GM23338 (cell line): ENCODE data around the gene TTC12. TPM values are rescaled to one million over a fixed set of nuclear protein-coding genes. Genes with fewer than 3 reads are reported as not detected.

Experiments
- ATAC-seq: fragments of 200-7000 bp; cut with Tn5 transposase; 3 replicates; pipeline ENCODE4 v1.9.1; 2020
- DNase-seq: peaks from one replicate; pipeline ENCODE4 v3.0.0-alpha.2; 2015; ENCODE audit warnings: low spot score
- H2AFZ ChIP-seq: fragments of 200-600 bp; sonication (generic); 2 replicates; pipeline ENCODE4 v1.8.0; 2016; ENCODE audit warnings: antibody characterized with exemption, mild to moderate bottlenecking, moderate library complexity
- H3F3A ChIP-seq: fragments of 200-600 bp; sonication (generic); replicated peaks from 2 replicates; pipeline ENCODE4 v1.8.0; 2017; ENCODE audit warnings: antibody characterized with exemption, mixed run types, low read depth
- H3K27ac ChIP-seq: fragments of 200-600 bp; sonication (generic); 2 replicates; pipeline ENCODE4 v1.6.1; 2016; ENCODE audit warnings: low read depth
- H3K27me3 ChIP-seq: fragments of 200-600 bp; sonication (generic); 2 replicates; pipeline ENCODE4 v1.8.0; 2016; ENCODE audit warnings: mild to moderate bottlenecking, mixed run types, moderate library complexity; ENCODE audit not compliant: insufficient read depth
- H3K36me3 ChIP-seq: fragments of 200-600 bp; sonication (generic); 2 replicates; pipeline ENCODE4 v1.8.0; 2016; ENCODE audit warnings: mild to moderate bottlenecking; ENCODE audit not compliant: insufficient read depth
- H3K4me1 ChIP-seq: fragments of 200-600 bp; sonication (generic); 2 replicates; pipeline ENCODE4 v1.8.0; 2016; ENCODE audit warnings: mild to moderate bottlenecking, moderate library complexity; ENCODE audit not compliant: insufficient read depth
- H3K4me2 ChIP-seq: fragments of 200-600 bp; sonication (generic); 2 replicates; pipeline ENCODE4 v1.7.1; 2017; ENCODE audit warnings: mixed run types
- H3K4me3 ChIP-seq: fragments of 200-600 bp; sonication (generic); 2 replicates; pipeline ENCODE4 v1.6.1; 2016; ENCODE audit warnings: mixed run types
- H3K79me2 ChIP-seq: fragments of 200-600 bp; sonication (generic); replicated peaks from 2 replicates; pipeline ENCODE4 v1.8.0; 2017; ENCODE audit warnings: mild to moderate bottlenecking; ENCODE audit not compliant: insufficient read depth
- H3K9me2 ChIP-seq: fragments of 200-600 bp; sonication (generic); 2 replicates; pipeline ENCODE4 v1.8.0; 2017; ENCODE audit not compliant: insufficient read depth
- H4K20me1 ChIP-seq: fragments of 200-600 bp; sonication (generic); replicated peaks from 2 replicates; pipeline ENCODE4 v1.8.0; 2017; ENCODE audit warnings: mild to moderate bottlenecking; ENCODE audit not compliant: insufficient read depth
- H3K27ac Mint-ChIP-seq: 2 replicates; pipeline ENCODE4 v1.8.0; 2020; ENCODE audit warnings: inconsistent platforms, mild to moderate bottlenecking, moderate library complexity, mixed read lengths
- H3K27me3 Mint-ChIP-seq: 3 replicates; pipeline ENCODE4 v1.8.0; 2022; ENCODE audit warnings: low read depth, mild to moderate bottlenecking, moderate library complexity, mixed read lengths, inconsistent platforms; ENCODE audit not compliant: insufficient read depth, poor library complexity
- H3K36me3 Mint-ChIP-seq: 3 replicates; pipeline ENCODE4 v1.8.0; 2021; ENCODE audit warnings: low read depth, mild to moderate bottlenecking, inconsistent platforms, moderate library complexity, mixed read lengths
- H3K4me1 Mint-ChIP-seq: 3 replicates; pipeline ENCODE4 v1.8.0; 2020; ENCODE audit warnings: mild to moderate bottlenecking, inconsistent platforms, mixed read lengths
- H3K4me3 Mint-ChIP-seq: 3 replicates; pipeline ENCODE4 v1.8.0; 2021; ENCODE audit warnings: moderate library complexity, mild to moderate bottlenecking, inconsistent platforms, mixed read lengths
- H3K9me3 Mint-ChIP-seq: 3 replicates; pipeline ENCODE4 v1.8.0; 2020; ENCODE audit warnings: moderate library complexity, mild to moderate bottlenecking, inconsistent platforms, mixed read lengths
- JUNB ChIP-seq: IDR thresholded peaks from one replicate; pipeline ENCODE4 v1.6.1; 2016; ENCODE audit warnings: antibody characterized with exemption; ENCODE audit not compliant: unreplicated experiment
- STAT1 ChIP-seq: IDR thresholded peaks from one replicate; pipeline ENCODE4 v1.6.1; 2016; ENCODE audit warnings: antibody characterized with exemption; ENCODE audit not compliant: unreplicated experiment
- ZNF114 ChIP-seq: fragments of 250-450 bp; sonication (Bioruptor Pico); IDR thresholded peaks from 2 replicates; pipeline ENCODE4 v1.5.0; 2020; ENCODE audit warnings: mild to moderate bottlenecking, moderate library complexity
- ZNF331 ChIP-seq: fragments of 250-450 bp; sonication (Bioruptor Pico); IDR thresholded peaks from 2 replicates; pipeline ENCODE4 v1.5.0; 2020; ENCODE audit warnings: low read depth, mild to moderate bottlenecking, moderate library complexity
- polyA plus RNA-seq: library from polyadenylated mRNA; unstranded; fragments of >200 nt; fragmentation: Nextera tagmentation; extraction: Ambion mirVana; gene quantifications from 2 replicates; pipeline ENCODE4 v1.2.1, GENCODE V29; 2016
- total RNA-seq: library from RNA; depleted of rRNA; stranded (reverse); fragments of >200 nt; shearing (Covaris generic); gene quantifications from 2 replicates; pipeline ENCODE4 v1.2.3, GENCODE V29; 2014
- TF ChIP-seq, protein P1 (sequence below): IDR thresholded peaks from one replicate; pipeline ENCODE4 v1.6.1; 2018; ENCODE audit warnings: antibody characterized with exemption; ENCODE audit not compliant: unreplicated experiment
- TF ChIP-seq, protein P2 (sequence below): fragments of 250-450 bp; sonication (Bioruptor Pico); IDR thresholded peaks from 2 replicates; pipeline ENCODE4 v1.5.0; 2020; ENCODE audit warnings: mild to moderate bottlenecking, moderate library complexity

The TTC12 gene
- total and polyA plus RNA-seq, 2 experiments from 2014 or later, result 3.4 to 12.5 TPM

DNA sequence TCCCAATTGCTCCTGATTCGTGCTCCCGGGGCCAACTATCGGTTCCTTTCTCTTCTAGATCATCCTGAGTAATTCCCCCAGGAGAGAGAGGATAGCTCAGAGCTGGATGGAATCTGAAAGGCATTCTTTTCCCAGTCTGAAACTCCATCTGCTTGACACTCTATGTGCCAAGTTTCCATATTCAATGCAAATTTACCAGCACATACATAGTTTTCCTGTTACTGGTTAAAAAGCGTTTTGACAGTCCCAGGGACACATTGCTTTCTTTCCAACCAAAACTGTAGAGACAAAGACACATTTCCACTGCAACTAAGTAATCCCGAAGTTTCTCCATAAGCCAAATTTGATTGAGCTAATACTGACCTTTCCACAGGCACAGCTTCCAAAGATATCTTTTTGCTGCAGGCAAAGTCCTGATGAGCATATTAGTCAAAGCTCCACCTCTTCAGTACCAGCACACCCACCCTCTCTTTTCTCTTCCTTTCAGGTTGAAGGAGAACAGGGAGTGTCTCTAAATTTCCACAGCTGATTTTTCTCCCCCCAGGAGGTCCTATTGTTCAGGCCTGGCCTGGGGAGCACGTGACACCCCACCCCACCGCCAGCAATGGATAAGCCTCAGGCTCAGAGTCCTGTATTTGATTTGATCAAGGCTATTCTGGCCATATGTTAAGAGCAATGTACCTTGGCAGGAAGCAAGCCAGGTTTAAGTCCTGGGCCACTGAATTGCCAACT, 63.5 kb downstream of the TTC12 start:
- H2AFZ ChIP-seq, result peak overlapping the region; percentile 45; the same call in 1 of the 2 replicates
- H3K27ac Mint-ChIP-seq, result no peak overlapping the region
- H3K27me3 Mint-ChIP-seq, result peaks cover 6% of the 10 kb centered on the region
- TF ChIP-seq STAT1 (no peak), ZNF114 (CRISPR knock-in tag) (no peak), ZNF331 (CRISPR knock-in tag) (no peak), JUNB (no peak)
- TF ChIP-seq, protein P1, sequence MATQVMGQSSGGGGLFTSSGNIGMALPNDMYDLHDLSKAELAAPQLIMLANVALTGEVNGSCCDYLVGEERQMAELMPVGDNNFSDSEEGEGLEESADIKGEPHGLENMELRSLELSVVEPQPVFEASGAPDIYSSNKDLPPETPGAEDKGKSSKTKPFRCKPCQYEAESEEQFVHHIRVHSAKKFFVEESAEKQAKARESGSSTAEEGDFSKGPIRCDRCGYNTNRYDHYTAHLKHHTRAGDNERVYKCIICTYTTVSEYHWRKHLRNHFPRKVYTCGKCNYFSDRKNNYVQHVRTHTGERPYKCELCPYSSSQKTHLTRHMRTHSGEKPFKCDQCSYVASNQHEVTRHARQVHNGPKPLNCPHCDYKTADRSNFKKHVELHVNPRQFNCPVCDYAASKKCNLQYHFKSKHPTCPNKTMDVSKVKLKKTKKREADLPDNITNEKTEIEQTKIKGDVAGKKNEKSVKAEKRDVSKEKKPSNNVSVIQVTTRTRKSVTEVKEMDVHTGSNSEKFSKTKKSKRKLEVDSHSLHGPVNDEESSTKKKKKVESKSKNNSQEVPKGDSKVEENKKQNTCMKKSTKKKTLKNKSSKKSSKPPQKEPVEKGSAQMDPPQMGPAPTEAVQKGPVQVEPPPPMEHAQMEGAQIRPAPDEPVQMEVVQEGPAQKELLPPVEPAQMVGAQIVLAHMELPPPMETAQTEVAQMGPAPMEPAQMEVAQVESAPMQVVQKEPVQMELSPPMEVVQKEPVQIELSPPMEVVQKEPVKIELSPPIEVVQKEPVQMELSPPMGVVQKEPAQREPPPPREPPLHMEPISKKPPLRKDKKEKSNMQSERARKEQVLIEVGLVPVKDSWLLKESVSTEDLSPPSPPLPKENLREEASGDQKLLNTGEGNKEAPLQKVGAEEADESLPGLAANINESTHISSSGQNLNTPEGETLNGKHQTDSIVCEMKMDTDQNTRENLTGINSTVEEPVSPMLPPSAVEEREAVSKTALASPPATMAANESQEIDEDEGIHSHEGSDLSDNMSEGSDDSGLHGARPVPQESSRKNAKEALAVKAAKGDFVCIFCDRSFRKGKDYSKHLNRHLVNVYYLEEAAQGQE, result no peak
- TF ChIP-seq, protein P2, sequence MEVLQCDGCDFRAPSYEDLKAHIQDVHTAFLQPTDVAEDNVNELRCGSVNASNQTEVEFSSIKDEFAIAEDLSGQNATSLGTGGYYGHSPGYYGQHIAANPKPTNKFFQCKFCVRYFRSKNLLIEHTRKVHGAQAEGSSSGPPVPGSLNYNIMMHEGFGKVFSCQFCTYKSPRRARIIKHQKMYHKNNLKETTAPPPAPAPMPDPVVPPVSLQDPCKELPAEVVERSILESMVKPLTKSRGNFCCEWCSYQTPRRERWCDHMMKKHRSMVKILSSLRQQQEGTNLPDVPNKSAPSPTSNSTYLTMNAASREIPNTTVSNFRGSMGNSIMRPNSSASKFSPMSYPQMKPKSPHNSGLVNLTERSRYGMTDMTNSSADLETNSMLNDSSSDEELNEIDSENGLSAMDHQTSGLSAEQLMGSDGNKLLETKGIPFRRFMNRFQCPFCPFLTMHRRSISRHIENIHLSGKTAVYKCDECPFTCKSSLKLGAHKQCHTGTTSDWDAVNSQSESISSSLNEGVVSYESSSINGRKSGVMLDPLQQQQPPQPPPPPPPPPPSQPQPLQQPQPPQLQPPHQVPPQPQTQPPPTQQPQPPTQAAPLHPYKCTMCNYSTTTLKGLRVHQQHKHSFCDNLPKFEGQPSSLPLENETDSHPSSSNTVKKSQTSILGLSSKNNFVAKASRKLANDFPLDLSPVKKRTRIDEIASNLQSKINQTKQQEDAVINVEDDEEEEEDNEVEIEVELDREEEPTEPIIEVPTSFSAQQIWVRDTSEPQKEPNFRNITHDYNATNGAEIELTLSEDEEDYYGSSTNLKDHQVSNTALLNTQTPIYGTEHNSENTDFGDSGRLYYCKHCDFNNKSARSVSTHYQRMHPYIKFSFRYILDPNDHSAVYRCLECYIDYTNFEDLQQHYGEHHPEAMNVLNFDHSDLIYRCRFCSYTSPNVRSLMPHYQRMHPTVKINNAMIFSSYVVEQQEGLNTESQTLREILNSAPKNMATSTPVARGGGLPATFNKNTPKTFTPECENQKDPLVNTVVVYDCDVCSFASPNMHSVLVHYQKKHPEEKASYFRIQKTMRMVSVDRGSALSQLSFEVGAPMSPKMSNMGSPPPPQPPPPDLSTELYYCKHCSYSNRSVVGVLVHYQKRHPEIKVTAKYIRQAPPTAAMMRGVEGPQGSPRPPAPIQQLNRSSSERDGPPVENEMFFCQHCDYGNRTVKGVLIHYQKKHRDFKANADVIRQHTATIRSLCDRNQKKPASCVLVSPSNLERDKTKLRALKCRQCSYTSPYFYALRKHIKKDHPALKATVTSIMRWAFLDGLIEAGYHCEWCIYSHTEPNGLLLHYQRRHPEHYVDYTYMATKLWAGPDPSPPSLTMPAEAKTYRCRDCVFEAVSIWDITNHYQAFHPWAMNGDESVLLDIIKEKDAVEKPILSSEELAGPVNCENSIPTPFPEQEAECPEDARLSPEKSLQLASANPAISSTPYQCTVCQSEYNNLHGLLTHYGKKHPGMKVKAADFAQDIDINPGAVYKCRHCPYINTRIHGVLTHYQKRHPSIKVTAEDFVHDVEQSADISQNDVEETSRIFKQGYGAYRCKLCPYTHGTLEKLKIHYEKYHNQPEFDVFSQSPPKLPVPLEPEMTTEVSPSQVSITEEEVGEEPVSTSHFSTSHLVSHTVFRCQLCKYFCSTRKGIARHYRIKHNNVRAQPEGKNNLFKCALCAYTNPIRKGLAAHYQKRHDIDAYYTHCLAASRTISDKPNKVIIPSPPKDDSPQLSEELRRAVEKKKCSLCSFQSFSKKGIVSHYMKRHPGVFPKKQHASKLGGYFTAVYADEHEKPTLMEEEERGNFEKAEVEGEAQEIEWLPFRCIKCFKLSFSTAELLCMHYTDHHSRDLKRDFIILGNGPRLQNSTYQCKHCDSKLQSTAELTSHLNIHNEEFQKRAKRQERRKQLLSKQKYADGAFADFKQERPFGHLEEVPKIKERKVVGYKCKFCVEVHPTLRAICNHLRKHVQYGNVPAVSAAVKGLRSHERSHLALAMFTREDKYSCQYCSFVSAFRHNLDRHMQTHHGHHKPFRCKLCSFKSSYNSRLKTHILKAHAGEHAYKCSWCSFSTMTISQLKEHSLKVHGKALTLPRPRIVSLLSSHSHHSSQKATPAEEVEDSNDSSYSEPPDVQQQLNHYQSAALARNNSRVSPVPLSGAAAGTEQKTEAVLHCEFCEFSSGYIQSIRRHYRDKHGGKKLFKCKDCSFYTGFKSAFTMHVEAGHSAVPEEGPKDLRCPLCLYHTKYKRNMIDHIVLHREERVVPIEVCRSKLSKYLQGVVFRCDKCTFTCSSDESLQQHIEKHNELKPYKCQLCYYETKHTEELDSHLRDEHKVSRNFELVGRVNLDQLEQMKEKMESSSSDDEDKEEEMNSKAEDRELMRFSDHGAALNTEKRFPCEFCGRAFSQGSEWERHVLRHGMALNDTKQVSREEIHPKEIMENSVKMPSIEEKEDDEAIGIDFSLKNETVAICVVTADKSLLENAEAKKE, result no peak
- H3K9me3 Mint-ChIP-seq, result 0 out of 3 replicates have a peak, but pooled peaks cover 3% of the 10 kb centered on the region
- H4K20me1 ChIP-seq, result no peaks in the 10 kb centered on the region
- H3K4me2 ChIP-seq, result no peak overlapping the region
- peaks cover 9% of the 10 kb centered on the region; the same call in 2 of the 3 replicates for H3K4me1 Mint-ChIP-seq
- H3K4me3 ChIP-seq, result no peak overlapping the region
- H3K4me1 ChIP-seq, result no peaks in the 10 kb centered on the region
- ATAC-seq (no peak), DNase-seq (no peak)
- H3F3A ChIP-seq, result no peaks in the 10 kb centered on the region
- no peaks in the 10 kb centered on the region for H3K79me2 ChIP-seq
- no peak overlapping the region for H3K27ac ChIP-seq
- H3K27me3 ChIP-seq, result no peaks in the 10 kb centered on the region
- H3K36me3 Mint-ChIP-seq, result no peaks in the 10 kb centered on the region
- no peak overlapping the region for H3K4me3 Mint-ChIP-seq
- H3K9me2 ChIP-seq, result 0 out of 2 replicates have a peak, but pooled peaks cover 4% of the 10 kb centered on the region
- no peaks in the 10 kb centered on the region for H3K36me3 ChIP-seq
